OCI-LY7 (cell line): Measurements from ENCODE around the gene JAM3. TPM values are rescaled to one million over a fixed set of nuclear protein-coding genes. Genes with fewer than 3 reads are reported as not detected.

Experiments used
- BruUV-seq: library from RNA; stranded (reverse); fragments of 400-500 nt; replicated peaks from 2 replicates; lab custom pipeline; 2021; lab: Mats Ljungman, UMichigan
- CTCF ChIA-PET: fragments of 300-600 bp; sonication (Branson Sonifier 250); formaldehyde crosslinking; loops from one replicate; lab custom pipeline; 2022; ENCODE audit warnings: antibody characterized with exemption; ENCODE audit not compliant: unreplicated experiment; lab: Charles Lee
- POLR2A ChIA-PET: fragments of 300-600 bp; sonication (Branson Sonifier 250); formaldehyde crosslinking; loops from one replicate; lab custom pipeline; 2022; ENCODE audit warnings: antibody characterized with exemption; lab: Charles Lee
- DNase-seq: peaks from one replicate; pipeline ENCODE4 v3.0.0-alpha.2; 2015; ENCODE audit warnings: low spot score
- H2AFZ ChIP-seq: fragments of 200-600 bp; sonication (generic), shearing (Covaris generic); 2 replicates; pipeline ENCODE4 v1.6.1; 2014; ENCODE audit warnings: mild to moderate bottlenecking, antibody characterized with exemption, low read length, moderate library complexity
- H3K27ac ChIP-seq: fragments of 200-600 bp; sonication (generic); 2 replicates; pipeline ENCODE4 v1.5.1; 2014; ENCODE audit warnings: mixed run types, low read depth, mild to moderate bottlenecking, moderate library complexity, low read length, inconsistent platforms; ENCODE audit not compliant: poor library complexity, severe bottlenecking
- H3K36me3 ChIP-seq: fragments of 200-600 bp; sonication (generic); 2 replicates; pipeline ENCODE4 v1.6.1; 2014; ENCODE audit warnings: mild to moderate bottlenecking, antibody characterized with exemption, low read length, moderate library complexity, mixed read lengths; ENCODE audit not compliant: insufficient read depth
- H3K4me1 ChIP-seq: fragments of 200-600 bp; sonication (generic); 2 replicates; pipeline ENCODE4 v1.5.1; 2014; ENCODE audit warnings: mild to moderate bottlenecking, low read length; ENCODE audit not compliant: insufficient read depth, poor library complexity, severe bottlenecking
- H3K4me2 ChIP-seq: fragments of 200-600 bp; sonication (generic); 2 replicates; pipeline ENCODE4 v1.6.1; 2014; ENCODE audit warnings: mild to moderate bottlenecking, low read length
- H3K4me3 ChIP-seq: fragments of 200-600 bp; sonication (generic); 2 replicates; pipeline ENCODE4 v1.5.1; 2014; ENCODE audit warnings: mild to moderate bottlenecking, low read depth, low read length; ENCODE audit not compliant: poor library complexity, severe bottlenecking
- H3K79me2 ChIP-seq: fragments of 200-600 bp; sonication (generic); 2 replicates; pipeline ENCODE4 v1.6.1; 2016; ENCODE audit warnings: low read depth, mild to moderate bottlenecking, low read length, moderate library complexity, mixed read lengths; ENCODE audit not compliant: insufficient read depth
- H3K9me2 ChIP-seq: fragments of 200-600 bp; sonication (generic); 2 replicates; pipeline ENCODE4 v1.6.1; 2016; ENCODE audit warnings: mild to moderate bottlenecking, low read length, mixed read lengths; ENCODE audit not compliant: insufficient read depth
- H3K9me3 ChIP-seq: fragments of 200-600 bp; sonication (generic); 2 replicates; pipeline ENCODE4 v1.6.1; 2014; ENCODE audit warnings: mild to moderate bottlenecking, mixed run types, low read length, mixed read lengths
- H4K20me1 ChIP-seq: fragments of 200-600 bp; sonication (generic); 2 replicates; pipeline ENCODE4 v1.6.1; 2014; ENCODE audit warnings: mild to moderate bottlenecking, antibody characterized with exemption, low read length, moderate library complexity, mixed read lengths; ENCODE audit not compliant: insufficient read depth
- EZH2phosphoT487 ChIP-seq: fragments of 200-600 bp; sonication (generic); IDR thresholded peaks from 2 replicates; pipeline ENCODE4 v1.6.1; 2018; ENCODE audit warnings: low read depth, borderline replicate concordance, mild to moderate bottlenecking, mixed run types, antibody characterized with exemption, low read length, moderate library complexity, mixed read lengths
- intact Hi-C: fragments of 100-400 bp; cut with micrococcal nuclease; formaldehyde crosslinking; loops from one replicate; pipeline ENCODE4 v1.10.0; 2022; ENCODE audit not compliant: unreplicated experiment
- total RNA-seq, 2 experiments: library from RNA; depleted of rRNA in 1 of 2; stranded (reverse); fragments of >200 nt in 1 of 2; shearing (Covaris generic) in 1 of 2; gene quantifications; 2 replicates each; pipeline ENCODE4 v1.2.3, GENCODE V29; 2014 to 2022
- TF ChIP-seq, protein P1 (sequence below): fragments of 200-600 bp; sonication (generic); conservative IDR thresholded peaks from 2 replicates; pipeline ENCODE4 v1.5.1; 2014; ENCODE audit warnings: mild to moderate bottlenecking, antibody characterized with exemption, low read length, moderate library complexity, mixed read lengths

Gene JAM3
- total RNA-seq, 2 experiments from 2014 or later, result not detected

GRCh38 chr11:134173296-134173695, 104.4 kb downstream of the JAM3 start:
- intact Hi-C loops, result no loop called here
- no TSS peak for BruUV-seq

DNA sequence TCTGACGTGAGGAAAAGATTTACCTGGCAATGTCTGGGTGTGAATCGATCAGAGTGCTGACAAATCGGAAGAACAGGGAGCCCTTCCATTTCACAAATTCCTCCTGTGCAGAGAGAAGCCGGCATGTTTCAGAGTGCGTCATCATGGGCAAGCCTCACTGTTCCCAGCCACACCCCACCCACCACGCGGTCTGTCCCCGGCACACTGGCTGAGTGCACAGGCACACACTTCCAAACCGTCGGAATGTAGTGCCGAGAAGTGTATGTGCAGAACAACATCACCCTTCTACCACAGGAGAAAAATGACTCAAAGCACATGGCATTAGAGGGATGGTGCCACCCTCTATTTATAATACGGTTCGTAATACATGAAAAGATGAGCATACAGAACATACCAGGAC, 107.4 kb downstream of the JAM3 start:
- Histone ChIP-seq H4K20me1 (no peaks in the 10 kb centered on the region), H2AFZ (no peak overlapping the region), H3K9me3 (no peaks in the 10 kb centered on the region), H3K4me1 (no peaks in the 10 kb centered on the region), H3K79me2 (no peaks in the 10 kb centered on the region), H3K4me2 (no peak overlapping the region), H3K4me3 (no peak overlapping the region), H3K27ac (no peak overlapping the region), H3K9me2 (no peaks in the 10 kb centered on the region), H3K36me3 (peaks cover 100% of the 10 kb centered on the region)
- intact Hi-C loops, result no loop called here
- CTCF ChIA-PET, result no interaction called here
- POLR2A ChIA-PET, result interaction anchor here (1.0 kb wide), 1 partner anchor 19 kb away, joined by 3 read pairs; no protein-coding TSS in a partner anchor
- no peak for TF ChIP-seq EZH2phosphoT487
- TF ChIP-seq, protein P1, sequence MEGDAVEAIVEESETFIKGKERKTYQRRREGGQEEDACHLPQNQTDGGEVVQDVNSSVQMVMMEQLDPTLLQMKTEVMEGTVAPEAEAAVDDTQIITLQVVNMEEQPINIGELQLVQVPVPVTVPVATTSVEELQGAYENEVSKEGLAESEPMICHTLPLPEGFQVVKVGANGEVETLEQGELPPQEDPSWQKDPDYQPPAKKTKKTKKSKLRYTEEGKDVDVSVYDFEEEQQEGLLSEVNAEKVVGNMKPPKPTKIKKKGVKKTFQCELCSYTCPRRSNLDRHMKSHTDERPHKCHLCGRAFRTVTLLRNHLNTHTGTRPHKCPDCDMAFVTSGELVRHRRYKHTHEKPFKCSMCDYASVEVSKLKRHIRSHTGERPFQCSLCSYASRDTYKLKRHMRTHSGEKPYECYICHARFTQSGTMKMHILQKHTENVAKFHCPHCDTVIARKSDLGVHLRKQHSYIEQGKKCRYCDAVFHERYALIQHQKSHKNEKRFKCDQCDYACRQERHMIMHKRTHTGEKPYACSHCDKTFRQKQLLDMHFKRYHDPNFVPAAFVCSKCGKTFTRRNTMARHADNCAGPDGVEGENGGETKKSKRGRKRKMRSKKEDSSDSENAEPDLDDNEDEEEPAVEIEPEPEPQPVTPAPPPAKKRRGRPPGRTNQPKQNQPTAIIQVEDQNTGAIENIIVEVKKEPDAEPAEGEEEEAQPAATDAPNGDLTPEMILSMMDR, result no peak
- BruUV-seq, result no TSS peak
- DNase-seq, result no peak

More at GRCh38 chr11:134173296-134173695, 104.4 kb downstream of the JAM3 start:
- CTCF ChIA-PET, result no interaction called here
- no peaks in the 10 kb centered on the region for H4K20me1 ChIP-seq
- no peaks in the 10 kb centered on the region for H3K9me3 ChIP-seq
- no peak for TF ChIP-seq EZH2phosphoT487
- TF ChIP-seq, protein P1, result no peak
- H2AFZ ChIP-seq, result no peak overlapping the region
- H3K27ac ChIP-seq, result no peak overlapping the region
- H3K4me3 ChIP-seq, result no peak overlapping the region
- H3K79me2 ChIP-seq, result no peaks in the 10 kb centered on the region
- no peaks in the 10 kb centered on the region for H3K4me1 ChIP-seq
- H3K36me3 ChIP-seq, result peaks cover 100% of the 10 kb centered on the region
- H3K9me2 ChIP-seq, result no peaks in the 10 kb centered on the region
- POLR2A ChIA-PET, result no interaction called here
- no peak for DNase-seq
- H3K4me2 ChIP-seq, result no peak overlapping the region

GRCh38 chr11:134178032-134178674, 109.3 kb downstream of the JAM3 start:
- Histone ChIP-seq H3K4me1 (no peaks in the 10 kb centered on the region), H3K79me2 (no peaks in the 10 kb centered on the region), H3K9me2 (no peaks in the 10 kb centered on the region), H4K20me1 (no peaks in the 10 kb centered on the region), H2AFZ (no peak overlapping the region), H3K27ac (no peak overlapping the region), H3K4me3 (no peak overlapping the region), H3K9me3 (no peaks in the 10 kb centered on the region), H3K36me3 (peaks cover 100% of the 10 kb centered on the region), H3K4me2 (no peak overlapping the region)
- POLR2A ChIA-PET, result no interaction called here
- CTCF ChIA-PET, result no interaction called here
- BruUV-seq, result no TSS peak
- intact Hi-C loops, result no loop called here
- DNase-seq, result no peak
- TF ChIP-seq EZH2phosphoT487, result no peak
- TF ChIP-seq, protein P1, result no peak
